GM23338 (cell line): ENCODE results near the gene LYL1. TPM values are rescaled to one million over a fixed set of nuclear protein-coding genes. Genes with fewer than 3 reads are reported as not detected.

ENCODE experiments used
- ATAC-seq: fragments of 200-7000 bp; cut with Tn5 transposase; 3 replicates; pipeline ENCODE4 v1.9.1; 2020
- DNase-seq: peaks from one replicate; pipeline ENCODE4 v3.0.0-alpha.2; 2015; ENCODE audit warnings: low spot score
- H2AFZ ChIP-seq: fragments of 200-600 bp; sonication (generic); 2 replicates; pipeline ENCODE4 v1.8.0; 2016; ENCODE audit warnings: antibody characterized with exemption, mild to moderate bottlenecking, moderate library complexity
- H3F3A ChIP-seq: fragments of 200-600 bp; sonication (generic); replicated peaks from 2 replicates; pipeline ENCODE4 v1.8.0; 2017; ENCODE audit warnings: antibody characterized with exemption, mixed run types, low read depth
- H3K27ac ChIP-seq: fragments of 200-600 bp; sonication (generic); 2 replicates; pipeline ENCODE4 v1.6.1; 2016; ENCODE audit warnings: low read depth
- H3K27me3 ChIP-seq: fragments of 200-600 bp; sonication (generic); 2 replicates; pipeline ENCODE4 v1.8.0; 2016; ENCODE audit warnings: mild to moderate bottlenecking, mixed run types, moderate library complexity; ENCODE audit not compliant: insufficient read depth
- H3K36me3 ChIP-seq: fragments of 200-600 bp; sonication (generic); 2 replicates; pipeline ENCODE4 v1.8.0; 2016; ENCODE audit warnings: mild to moderate bottlenecking; ENCODE audit not compliant: insufficient read depth
- H3K4me1 ChIP-seq: fragments of 200-600 bp; sonication (generic); 2 replicates; pipeline ENCODE4 v1.8.0; 2016; ENCODE audit warnings: mild to moderate bottlenecking, moderate library complexity; ENCODE audit not compliant: insufficient read depth
- H3K4me2 ChIP-seq: fragments of 200-600 bp; sonication (generic); 2 replicates; pipeline ENCODE4 v1.7.1; 2017; ENCODE audit warnings: mixed run types
- H3K4me3 ChIP-seq: fragments of 200-600 bp; sonication (generic); 2 replicates; pipeline ENCODE4 v1.6.1; 2016; ENCODE audit warnings: mixed run types
- H3K79me2 ChIP-seq: fragments of 200-600 bp; sonication (generic); replicated peaks from 2 replicates; pipeline ENCODE4 v1.8.0; 2017; ENCODE audit warnings: mild to moderate bottlenecking; ENCODE audit not compliant: insufficient read depth
- H3K9me2 ChIP-seq: fragments of 200-600 bp; sonication (generic); 2 replicates; pipeline ENCODE4 v1.8.0; 2017; ENCODE audit not compliant: insufficient read depth
- H4K20me1 ChIP-seq: fragments of 200-600 bp; sonication (generic); replicated peaks from 2 replicates; pipeline ENCODE4 v1.8.0; 2017; ENCODE audit warnings: mild to moderate bottlenecking; ENCODE audit not compliant: insufficient read depth
- H3K27ac Mint-ChIP-seq: 2 replicates; pipeline ENCODE4 v1.8.0; 2020; ENCODE audit warnings: inconsistent platforms, mild to moderate bottlenecking, moderate library complexity, mixed read lengths
- H3K27me3 Mint-ChIP-seq: 3 replicates; pipeline ENCODE4 v1.8.0; 2022; ENCODE audit warnings: low read depth, mild to moderate bottlenecking, moderate library complexity, mixed read lengths, inconsistent platforms; ENCODE audit not compliant: insufficient read depth, poor library complexity
- H3K36me3 Mint-ChIP-seq: 3 replicates; pipeline ENCODE4 v1.8.0; 2021; ENCODE audit warnings: low read depth, mild to moderate bottlenecking, inconsistent platforms, moderate library complexity, mixed read lengths
- H3K4me1 Mint-ChIP-seq: 3 replicates; pipeline ENCODE4 v1.8.0; 2020; ENCODE audit warnings: mild to moderate bottlenecking, inconsistent platforms, mixed read lengths
- H3K4me3 Mint-ChIP-seq: 3 replicates; pipeline ENCODE4 v1.8.0; 2021; ENCODE audit warnings: moderate library complexity, mild to moderate bottlenecking, inconsistent platforms, mixed read lengths
- H3K9me3 Mint-ChIP-seq: 3 replicates; pipeline ENCODE4 v1.8.0; 2020; ENCODE audit warnings: moderate library complexity, mild to moderate bottlenecking, inconsistent platforms, mixed read lengths
- CREB1 ChIP-seq: fragments of 250-450 bp; sonication (Bioruptor Pico); IDR thresholded peaks from 2 replicates; pipeline ENCODE4 v1.5.0; 2020; ENCODE audit warnings: low read depth, mild to moderate bottlenecking, moderate library complexity
- CTCF ChIP-seq, 2 experiments: fragments of 200-600 bp in 1 of 2; sonication (generic) in 1 of 2; conservative IDR thresholded peaks; 2 replicates each; pipeline versions ENCODE4 v1.5.1 to v1.6.1; 2016 to 2017; ENCODE audit warnings: antibody characterized with exemption in 2 of 2, low read depth in 2 of 2, mild to moderate bottlenecking in 2 of 2, moderate library complexity in 1 of 2
- EZH2 ChIP-seq: fragments of 200-600 bp; sonication (generic); IDR thresholded peaks from one replicate; pipeline ENCODE4 v1.8.0; 2017; ENCODE audit warnings: antibody characterized with exemption, mild to moderate bottlenecking, low read depth; ENCODE audit not compliant: unreplicated experiment
- EZH2phosphoT487 ChIP-seq: fragments of 200-600 bp; sonication (generic); IDR thresholded peaks from one replicate; pipeline ENCODE4 v1.8.1; 2018; ENCODE audit warnings: antibody characterized with exemption; ENCODE audit not compliant: unreplicated experiment
- JUNB ChIP-seq: IDR thresholded peaks from one replicate; pipeline ENCODE4 v1.6.1; 2016; ENCODE audit warnings: antibody characterized with exemption; ENCODE audit not compliant: unreplicated experiment
- NANOG ChIP-seq: IDR thresholded peaks from 2 replicates; pipeline ENCODE4 v1.6.1; 2016; ENCODE audit warnings: antibody characterized with exemption, borderline replicate concordance
- POLR2AphosphoS5 ChIP-seq: IDR thresholded peaks from 2 replicates; pipeline ENCODE4 v1.6.1; 2016; ENCODE audit warnings: antibody characterized with exemption, low read depth
- STAT1 ChIP-seq: IDR thresholded peaks from one replicate; pipeline ENCODE4 v1.6.1; 2016; ENCODE audit warnings: antibody characterized with exemption; ENCODE audit not compliant: unreplicated experiment
- ZNF114 ChIP-seq: fragments of 250-450 bp; sonication (Bioruptor Pico); IDR thresholded peaks from 2 replicates; pipeline ENCODE4 v1.5.0; 2020; ENCODE audit warnings: mild to moderate bottlenecking, moderate library complexity
- ZNF331 ChIP-seq: fragments of 250-450 bp; sonication (Bioruptor Pico); IDR thresholded peaks from 2 replicates; pipeline ENCODE4 v1.5.0; 2020; ENCODE audit warnings: low read depth, mild to moderate bottlenecking, moderate library complexity
- polyA plus RNA-seq: library from polyadenylated mRNA; unstranded; fragments of >200 nt; fragmentation: Nextera tagmentation; extraction: Ambion mirVana; gene quantifications from 2 replicates; pipeline ENCODE4 v1.2.1, GENCODE V29; 2016
- total RNA-seq: library from RNA; depleted of rRNA; stranded (reverse); fragments of >200 nt; shearing (Covaris generic); gene quantifications from 2 replicates; pipeline ENCODE4 v1.2.3, GENCODE V29; 2014
- TF ChIP-seq, protein P1 (sequence below): fragments of 250-450 bp; sonication (Bioruptor Pico); IDR thresholded peaks from 2 replicates; pipeline ENCODE4 v1.5.0; 2020; ENCODE audit warnings: mild to moderate bottlenecking, moderate library complexity
- TF ChIP-seq, protein P2 (sequence below): IDR thresholded peaks from one replicate; pipeline ENCODE4 v1.6.1; 2018; ENCODE audit warnings: antibody characterized with exemption; ENCODE audit not compliant: unreplicated experiment
- TF ChIP-seq, protein P3 (sequence below): IDR thresholded peaks from 2 replicates; pipeline ENCODE4 v1.6.1; 2016; ENCODE audit warnings: antibody characterized with exemption

Gene LYL1
- total and polyA plus RNA-seq, 2 experiments from 2014 or later: 1.2 to 2.2 TPM

- Mint-ChIP-seq H3K27ac (no peak overlapping the region), H3K4me3 (no peak overlapping the region), H3K36me3 (peaks cover 33% of the 10 kb centered on the region), H3K4me1 (peaks cover 9% of the 10 kb centered on the region), H3K9me3 (no peaks in the 10 kb centered on the region), H3K27me3 (peaks cover 11% of the 10 kb centered on the region)
- H3K79me2 ChIP-seq: peaks cover 100% of the 10 kb centered on the region
- ATAC-seq (no peak), DNase-seq (no peak)
- H3K4me2 ChIP-seq: no peak overlapping the region
- H3F3A ChIP-seq: no peaks in the 10 kb centered on the region; the same call in 1 of the 2 replicates
- no peaks in the 10 kb centered on the region for H3K36me3 ChIP-seq
- peaks cover 93% of the 10 kb centered on the region for H4K20me1 ChIP-seq
- no peaks in the 10 kb centered on the region for H3K4me1 ChIP-seq
- H3K27ac ChIP-seq: no peak overlapping the region
- no peak overlapping the region for H3K4me3 ChIP-seq
- no peaks in the 10 kb centered on the region for H3K9me2 ChIP-seq
- TF ChIP-seq STAT1 (no peak), EZH2phosphoT487 (no peak), ZNF114 (CRISPR knock-in tag) (no peak), POLR2AphosphoS5 (no peak), NANOG (no peak), CREB1 (no peak), EZH2 (no peak), CTCF (conservative IDR thresholded peaks at IDR 0.05; ENCODE audit: low read depth in 2 of 2) (no peak), JUNB (no peak), ZNF331 (CRISPR knock-in tag) (no peak)
- TF ChIP-seq, protein P1, sequence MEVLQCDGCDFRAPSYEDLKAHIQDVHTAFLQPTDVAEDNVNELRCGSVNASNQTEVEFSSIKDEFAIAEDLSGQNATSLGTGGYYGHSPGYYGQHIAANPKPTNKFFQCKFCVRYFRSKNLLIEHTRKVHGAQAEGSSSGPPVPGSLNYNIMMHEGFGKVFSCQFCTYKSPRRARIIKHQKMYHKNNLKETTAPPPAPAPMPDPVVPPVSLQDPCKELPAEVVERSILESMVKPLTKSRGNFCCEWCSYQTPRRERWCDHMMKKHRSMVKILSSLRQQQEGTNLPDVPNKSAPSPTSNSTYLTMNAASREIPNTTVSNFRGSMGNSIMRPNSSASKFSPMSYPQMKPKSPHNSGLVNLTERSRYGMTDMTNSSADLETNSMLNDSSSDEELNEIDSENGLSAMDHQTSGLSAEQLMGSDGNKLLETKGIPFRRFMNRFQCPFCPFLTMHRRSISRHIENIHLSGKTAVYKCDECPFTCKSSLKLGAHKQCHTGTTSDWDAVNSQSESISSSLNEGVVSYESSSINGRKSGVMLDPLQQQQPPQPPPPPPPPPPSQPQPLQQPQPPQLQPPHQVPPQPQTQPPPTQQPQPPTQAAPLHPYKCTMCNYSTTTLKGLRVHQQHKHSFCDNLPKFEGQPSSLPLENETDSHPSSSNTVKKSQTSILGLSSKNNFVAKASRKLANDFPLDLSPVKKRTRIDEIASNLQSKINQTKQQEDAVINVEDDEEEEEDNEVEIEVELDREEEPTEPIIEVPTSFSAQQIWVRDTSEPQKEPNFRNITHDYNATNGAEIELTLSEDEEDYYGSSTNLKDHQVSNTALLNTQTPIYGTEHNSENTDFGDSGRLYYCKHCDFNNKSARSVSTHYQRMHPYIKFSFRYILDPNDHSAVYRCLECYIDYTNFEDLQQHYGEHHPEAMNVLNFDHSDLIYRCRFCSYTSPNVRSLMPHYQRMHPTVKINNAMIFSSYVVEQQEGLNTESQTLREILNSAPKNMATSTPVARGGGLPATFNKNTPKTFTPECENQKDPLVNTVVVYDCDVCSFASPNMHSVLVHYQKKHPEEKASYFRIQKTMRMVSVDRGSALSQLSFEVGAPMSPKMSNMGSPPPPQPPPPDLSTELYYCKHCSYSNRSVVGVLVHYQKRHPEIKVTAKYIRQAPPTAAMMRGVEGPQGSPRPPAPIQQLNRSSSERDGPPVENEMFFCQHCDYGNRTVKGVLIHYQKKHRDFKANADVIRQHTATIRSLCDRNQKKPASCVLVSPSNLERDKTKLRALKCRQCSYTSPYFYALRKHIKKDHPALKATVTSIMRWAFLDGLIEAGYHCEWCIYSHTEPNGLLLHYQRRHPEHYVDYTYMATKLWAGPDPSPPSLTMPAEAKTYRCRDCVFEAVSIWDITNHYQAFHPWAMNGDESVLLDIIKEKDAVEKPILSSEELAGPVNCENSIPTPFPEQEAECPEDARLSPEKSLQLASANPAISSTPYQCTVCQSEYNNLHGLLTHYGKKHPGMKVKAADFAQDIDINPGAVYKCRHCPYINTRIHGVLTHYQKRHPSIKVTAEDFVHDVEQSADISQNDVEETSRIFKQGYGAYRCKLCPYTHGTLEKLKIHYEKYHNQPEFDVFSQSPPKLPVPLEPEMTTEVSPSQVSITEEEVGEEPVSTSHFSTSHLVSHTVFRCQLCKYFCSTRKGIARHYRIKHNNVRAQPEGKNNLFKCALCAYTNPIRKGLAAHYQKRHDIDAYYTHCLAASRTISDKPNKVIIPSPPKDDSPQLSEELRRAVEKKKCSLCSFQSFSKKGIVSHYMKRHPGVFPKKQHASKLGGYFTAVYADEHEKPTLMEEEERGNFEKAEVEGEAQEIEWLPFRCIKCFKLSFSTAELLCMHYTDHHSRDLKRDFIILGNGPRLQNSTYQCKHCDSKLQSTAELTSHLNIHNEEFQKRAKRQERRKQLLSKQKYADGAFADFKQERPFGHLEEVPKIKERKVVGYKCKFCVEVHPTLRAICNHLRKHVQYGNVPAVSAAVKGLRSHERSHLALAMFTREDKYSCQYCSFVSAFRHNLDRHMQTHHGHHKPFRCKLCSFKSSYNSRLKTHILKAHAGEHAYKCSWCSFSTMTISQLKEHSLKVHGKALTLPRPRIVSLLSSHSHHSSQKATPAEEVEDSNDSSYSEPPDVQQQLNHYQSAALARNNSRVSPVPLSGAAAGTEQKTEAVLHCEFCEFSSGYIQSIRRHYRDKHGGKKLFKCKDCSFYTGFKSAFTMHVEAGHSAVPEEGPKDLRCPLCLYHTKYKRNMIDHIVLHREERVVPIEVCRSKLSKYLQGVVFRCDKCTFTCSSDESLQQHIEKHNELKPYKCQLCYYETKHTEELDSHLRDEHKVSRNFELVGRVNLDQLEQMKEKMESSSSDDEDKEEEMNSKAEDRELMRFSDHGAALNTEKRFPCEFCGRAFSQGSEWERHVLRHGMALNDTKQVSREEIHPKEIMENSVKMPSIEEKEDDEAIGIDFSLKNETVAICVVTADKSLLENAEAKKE (CRISPR knock-in tag): no peak
- TF ChIP-seq, protein P2, sequence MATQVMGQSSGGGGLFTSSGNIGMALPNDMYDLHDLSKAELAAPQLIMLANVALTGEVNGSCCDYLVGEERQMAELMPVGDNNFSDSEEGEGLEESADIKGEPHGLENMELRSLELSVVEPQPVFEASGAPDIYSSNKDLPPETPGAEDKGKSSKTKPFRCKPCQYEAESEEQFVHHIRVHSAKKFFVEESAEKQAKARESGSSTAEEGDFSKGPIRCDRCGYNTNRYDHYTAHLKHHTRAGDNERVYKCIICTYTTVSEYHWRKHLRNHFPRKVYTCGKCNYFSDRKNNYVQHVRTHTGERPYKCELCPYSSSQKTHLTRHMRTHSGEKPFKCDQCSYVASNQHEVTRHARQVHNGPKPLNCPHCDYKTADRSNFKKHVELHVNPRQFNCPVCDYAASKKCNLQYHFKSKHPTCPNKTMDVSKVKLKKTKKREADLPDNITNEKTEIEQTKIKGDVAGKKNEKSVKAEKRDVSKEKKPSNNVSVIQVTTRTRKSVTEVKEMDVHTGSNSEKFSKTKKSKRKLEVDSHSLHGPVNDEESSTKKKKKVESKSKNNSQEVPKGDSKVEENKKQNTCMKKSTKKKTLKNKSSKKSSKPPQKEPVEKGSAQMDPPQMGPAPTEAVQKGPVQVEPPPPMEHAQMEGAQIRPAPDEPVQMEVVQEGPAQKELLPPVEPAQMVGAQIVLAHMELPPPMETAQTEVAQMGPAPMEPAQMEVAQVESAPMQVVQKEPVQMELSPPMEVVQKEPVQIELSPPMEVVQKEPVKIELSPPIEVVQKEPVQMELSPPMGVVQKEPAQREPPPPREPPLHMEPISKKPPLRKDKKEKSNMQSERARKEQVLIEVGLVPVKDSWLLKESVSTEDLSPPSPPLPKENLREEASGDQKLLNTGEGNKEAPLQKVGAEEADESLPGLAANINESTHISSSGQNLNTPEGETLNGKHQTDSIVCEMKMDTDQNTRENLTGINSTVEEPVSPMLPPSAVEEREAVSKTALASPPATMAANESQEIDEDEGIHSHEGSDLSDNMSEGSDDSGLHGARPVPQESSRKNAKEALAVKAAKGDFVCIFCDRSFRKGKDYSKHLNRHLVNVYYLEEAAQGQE: no peak
- TF ChIP-seq, protein P3, sequence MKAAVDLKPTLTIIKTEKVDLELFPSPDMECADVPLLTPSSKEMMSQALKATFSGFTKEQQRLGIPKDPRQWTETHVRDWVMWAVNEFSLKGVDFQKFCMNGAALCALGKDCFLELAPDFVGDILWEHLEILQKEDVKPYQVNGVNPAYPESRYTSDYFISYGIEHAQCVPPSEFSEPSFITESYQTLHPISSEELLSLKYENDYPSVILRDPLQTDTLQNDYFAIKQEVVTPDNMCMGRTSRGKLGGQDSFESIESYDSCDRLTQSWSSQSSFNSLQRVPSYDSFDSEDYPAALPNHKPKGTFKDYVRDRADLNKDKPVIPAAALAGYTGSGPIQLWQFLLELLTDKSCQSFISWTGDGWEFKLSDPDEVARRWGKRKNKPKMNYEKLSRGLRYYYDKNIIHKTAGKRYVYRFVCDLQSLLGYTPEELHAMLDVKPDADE: no peak
- H2AFZ ChIP-seq: no peak overlapping the region
- H3K27me3 ChIP-seq: no peaks in the 10 kb centered on the region
These were observed 25.3 kb upstream of the LYL1 start for GRCh38 chr19:13127811-13128575.
